ENCODE measurements around the gene AP5Z1. TPM values are rescaled to one million over a fixed set of nuclear protein-coding genes. Genes with fewer than 3 reads are reported as not detected.

AP5Z1 gene
- polyA plus RNA-seq, 2 of the 4 experiments (the other 2 are of a cell fraction): 6.8 to 21.8 TPM

GRCh38 chr7:4730276-4730675 is 45.1 kb upstream of the AP5Z1 start:
- no peak for TF ChIP-seq FOSL2 (IDR thresholded peaks at IDR 0.05)
- TF ChIP-seq FOSL2 (CRISPR knock-in tag; IDR thresholded peaks at IDR 0.05): no peak
- TF ChIP-seq E2F6 (IDR thresholded peaks at IDR 0.05; ENCODE audit: borderline replicate concordance, low read depth): no peak
- TF ChIP-seq TFCP2L1 (CRISPR knock-in tag; IDR thresholded peaks at IDR 0.05): no peak
- TF ChIP-seq CHD2 (IDR thresholded peaks at IDR 0.05; ENCODE audit: low read length, partially characterized antibody): no peak
- TF ChIP-seq RCOR1 (IDR thresholded peaks at IDR 0.05; ENCODE audit: low read depth, low read length): no peak
- TF ChIP-seq, protein P1, sequence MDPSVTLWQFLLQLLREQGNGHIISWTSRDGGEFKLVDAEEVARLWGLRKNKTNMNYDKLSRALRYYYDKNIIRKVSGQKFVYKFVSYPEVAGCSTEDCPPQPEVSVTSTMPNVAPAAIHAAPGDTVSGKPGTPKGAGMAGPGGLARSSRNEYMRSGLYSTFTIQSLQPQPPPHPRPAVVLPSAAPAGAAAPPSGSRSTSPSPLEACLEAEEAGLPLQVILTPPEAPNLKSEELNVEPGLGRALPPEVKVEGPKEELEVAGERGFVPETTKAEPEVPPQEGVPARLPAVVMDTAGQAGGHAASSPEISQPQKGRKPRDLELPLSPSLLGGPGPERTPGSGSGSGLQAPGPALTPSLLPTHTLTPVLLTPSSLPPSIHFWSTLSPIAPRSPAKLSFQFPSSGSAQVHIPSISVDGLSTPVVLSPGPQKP (IDR thresholded peaks at IDR 0.05; ENCODE audit: low read depth, low read length): no peak
- no peak for TF ChIP-seq MYC (IDR thresholded peaks at IDR 0.05; ENCODE audit: borderline replicate concordance, low read length)
- TF ChIP-seq MAFK (IDR thresholded peaks at IDR 0.05; ENCODE audit: partially characterized antibody): no peak
- TF ChIP-seq NR3C1 (IDR thresholded peaks at IDR 0.05): no peak
- TF ChIP-seq EHMT2 (IDR thresholded peaks at IDR 0.05; ENCODE audit: low read depth): no peak
- no peak for TF ChIP-seq CBX8 (IDR thresholded peaks at IDR 0.05)
- no peak for TF ChIP-seq RNF2 (IDR thresholded peaks at IDR 0.05; ENCODE audit: borderline replicate concordance, low read depth)
- TF ChIP-seq JUN (IDR thresholded peaks at IDR 0.05): no peak
- TF ChIP-seq CBX2 (IDR thresholded peaks at IDR 0.05; ENCODE audit: borderline replicate concordance, low read depth): no peak
- no peak for TF ChIP-seq HDAC2 (IDR thresholded peaks at IDR 0.05)
- no peak for TF ChIP-seq RAD21 (conservative IDR thresholded peaks at IDR 0.05 in 1 of 2, IDR thresholded peaks at IDR 0.05 in 1 of 2)
- TF ChIP-seq EP300 (IDR thresholded peaks at IDR 0.05): no peak
- TF ChIP-seq ZNF302 (CRISPR knock-in tag; IDR thresholded peaks at IDR 0.05): no peak

GRCh38 chr7:4730971-4731370 is 44.5 kb upstream of the AP5Z1 start:
- DNase-seq (ENCODE audit: low read depth in 1 of 2, low spot score in 1 of 2) (no peak), FAIRE-seq (no peak), ATAC-seq (no peak)
- ChIA-PET POLR2A (interaction anchor here (0.5 kb wide), 1 partner anchor 14 kb away, joined by 3 read pairs; no protein-coding TSS in a partner anchor), CTCF (no interaction called here)
- whole genome bisulfite sequencing (ENCODE audit: missing lambda C conversion rate): 92% methylated on average over 10 of the region's 10 CpGs
- 0 out of 6 replicates have a peak overlapping the region, but pooled peaks of 1 of the 2 experiments have one; percentile 6 for H3K27ac ChIP-seq
- no peak overlapping the region for H3K4me2 ChIP-seq
- peaks cover 4% of the 10 kb centered on the region for H3K4me1 ChIP-seq
- H3K9me3 ChIP-seq: no peaks in the 10 kb centered on the region
- H3K4me3 ChIP-seq: no peak overlapping the region
- TF ChIP-seq GATA3 (IDR thresholded peaks at IDR 0.05; ENCODE audit: borderline replicate concordance): no peak
- TF ChIP-seq, protein P2, sequence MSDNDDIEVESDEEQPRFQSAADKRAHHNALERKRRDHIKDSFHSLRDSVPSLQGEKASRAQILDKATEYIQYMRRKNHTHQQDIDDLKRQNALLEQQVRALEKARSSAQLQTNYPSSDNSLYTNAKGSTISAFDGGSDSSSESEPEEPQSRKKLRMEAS (IDR thresholded peaks at IDR 0.05): no peak
- TF ChIP-seq, protein P3, sequence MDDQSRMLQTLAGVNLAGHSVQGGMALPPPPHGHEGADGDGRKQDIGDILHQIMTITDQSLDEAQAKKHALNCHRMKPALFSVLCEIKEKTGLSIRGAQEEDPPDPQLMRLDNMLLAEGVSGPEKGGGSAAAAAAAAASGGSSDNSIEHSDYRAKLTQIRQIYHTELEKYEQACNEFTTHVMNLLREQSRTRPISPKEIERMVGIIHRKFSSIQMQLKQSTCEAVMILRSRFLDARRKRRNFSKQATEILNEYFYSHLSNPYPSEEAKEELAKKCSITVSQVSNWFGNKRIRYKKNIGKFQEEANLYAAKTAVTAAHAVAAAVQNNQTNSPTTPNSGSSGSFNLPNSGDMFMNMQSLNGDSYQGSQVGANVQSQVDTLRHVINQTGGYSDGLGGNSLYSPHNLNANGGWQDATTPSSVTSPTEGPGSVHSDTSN (IDR thresholded peaks at IDR 0.05): no peak
- no peak for TF ChIP-seq FOXS1 (CRISPR knock-in tag; IDR thresholded peaks at IDR 0.05)
- no peak for TF ChIP-seq CHD4 (IDR thresholded peaks at IDR 0.05; ENCODE audit: borderline replicate concordance)
- TF ChIP-seq MYC (IDR thresholded peaks at IDR 0.05; ENCODE audit: borderline replicate concordance, low read length): no peak
- no peak for TF ChIP-seq MAFK (IDR thresholded peaks at IDR 0.05; ENCODE audit: partially characterized antibody)
- no peak for TF ChIP-seq CHD2 (IDR thresholded peaks at IDR 0.05; ENCODE audit: low read length, partially characterized antibody)
- TF ChIP-seq EHF (CRISPR knock-in tag; IDR thresholded peaks at IDR 0.05): no peak
- no peak for TF ChIP-seq CEBPB (IDR thresholded peaks at IDR 0.05)
- no peak for TF ChIP-seq HOXB5 (CRISPR knock-in tag; IDR thresholded peaks at IDR 0.05)
- TF ChIP-seq ZNF302 (CRISPR knock-in tag; IDR thresholded peaks at IDR 0.05): no peak
- no peak for TF ChIP-seq POLR2AphosphoS2 (conservative IDR thresholded peaks at IDR 0.05; ENCODE audit: low read length)

More at GRCh38 chr7:4730276-4730675, 45.1 kb upstream of the AP5Z1 start:
- Histone ChIP-seq H3K4me1 (peaks cover 8% of the 10 kb centered on the region), H3K4me2 (no peak overlapping the region), H3K9me3 (no peaks in the 10 kb centered on the region), H3K27ac (no peak overlapping the region), H3K4me3 (no peak overlapping the region)
- ATAC-seq (no peak), FAIRE-seq (no peak), DNase-seq (ENCODE audit: low read depth in 1 of 2, low spot score in 1 of 2) (no peak)
- ChIA-PET POLR2A (no interaction called here), CTCF (interaction anchor here (1.0 kb wide), 1 partner anchor 8 kb away, joined by 3 read pairs; no protein-coding TSS in a partner anchor)
- WGBS (ENCODE audit: missing lambda C conversion rate): 91% methylated on average over 19 of the region's 19 CpGs
